Fibroblast of the aortic adventitia (primary cell): ENCODE measurements around the gene CAMKK1. TPM values are rescaled to one million over a fixed set of nuclear protein-coding genes. Genes with fewer than 3 reads are reported as not detected.

ENCODE experiments used
- DNase-seq: peaks from one replicate; pipeline ENCODE4 v3.0.0-alpha.2; 2010; ENCODE audit warnings: low read depth
- H3K4me3 ChIP-seq: 2 replicates; pipeline ENCODE4 v1.5.1; 2011; ENCODE audit warnings: low read depth, mild to moderate bottlenecking, control low read depth, low read length, moderate library complexity
- CTCF ChIP-seq: IDR thresholded peaks from 2 replicates; pipeline ENCODE4 v1.5.1; 2011; ENCODE audit warnings: mild to moderate bottlenecking, low read length, control low read depth, inconsistent platforms; ENCODE audit not compliant: insufficient read depth
- total RNA-seq: library from RNA; depleted of rRNA; stranded (reverse); fragments of >200 nt; gene quantifications from 2 replicates; pipeline ENCODE4 v1.2.3, GENCODE V29; 2012; ENCODE audit warnings: low replicate concordance

CAMKK1 gene
- total RNA-seq, 1 donor = 17.7 TPM

- no peak for DNase-seq
- H3K4me3 ChIP-seq = no peak overlapping the region
- TF ChIP-seq CTCF = no peak
Observed at GRCh38 chr17:3912827-3913226, 20.0 kb upstream of the CAMKK1 start.

- H3K4me3 ChIP-seq = no peak overlapping the region
- DNase-seq = no peak
- no peak for TF ChIP-seq CTCF
Observed at GRCh38 chr17:3911271-3912053, 18.6 kb upstream of the CAMKK1 start.

- no peak for DNase-seq
- no peak for TF ChIP-seq CTCF
- no peak overlapping the region for H3K4me3 ChIP-seq
Observed at GRCh38 chr17:3910420-3911270, 17.8 kb upstream of the CAMKK1 start.

- no peak overlapping the region for H3K4me3 ChIP-seq
- DNase-seq = no peak
- TF ChIP-seq CTCF = no peak
Observed at GRCh38 chr17:3909257-3909656, 16.4 kb upstream of the CAMKK1 start.

- TF ChIP-seq CTCF = peak; percentile 7
- DNase-seq = no peak
- H3K4me3 ChIP-seq = no peak overlapping the region
Observed at GRCh38 chr17:3907483-3908216, 14.8 kb upstream of the CAMKK1 start.

- no peak overlapping the region for H3K4me3 ChIP-seq
- no peak for DNase-seq
- no peak for TF ChIP-seq CTCF
Observed at GRCh38 chr17:3906881-3907280, 14.0 kb upstream of the CAMKK1 start.
